HG03139 (cell line): ENCODE measurements around the gene PLGRKT.
"Not testable (repeated sequence)": the region's sequence is repeated elsewhere in the genome, so short reads cannot be mapped to it uniquely, and the experiment has no call there.

Experiments
- ATAC-seq: cut with Tn5 transposase; IDR thresholded peaks from one replicate; pipeline ENCODE4 v1.9.1; 2021; ENCODE audit not compliant: unreplicated experiment

The PLGRKT gene

GRCh38 chr9:5321601-5322000 is 116.1 kb downstream of the PLGRKT start:
- not testable (repeated sequence) for ATAC-seq

- ATAC-seq = no peak
Measured at GRCh38 chr9:5321058-5321457, 116.7 kb downstream of the PLGRKT start.

GRCh38 chr9:5316406-5316805 is 121.3 kb downstream of the PLGRKT start:
- ATAC-seq = not testable (repeated sequence)

GRCh38 chr9:5315187-5315923 is 122.4 kb downstream of the PLGRKT start:
- ATAC-seq = no peak

- ATAC-seq = no peak
Measured at GRCh38 chr9:5310851-5311250, 126.9 kb downstream of the PLGRKT start.
